Neutrophil (primary cell): ENCODE results near the gene EZR.

Experiments
- H3K27ac ChIP-seq: fragments of 200-600 bp; sonication (generic); 2 replicates; pipeline ENCODE4 v1.5.1; 2016; ENCODE audit warnings: mild to moderate bottlenecking, moderate library complexity
- H3K27me3 ChIP-seq: fragments of 200-600 bp; sonication (generic); 2 replicates; pipeline ENCODE4 v1.6.0; 2016; ENCODE audit warnings: mild to moderate bottlenecking
- H3K36me3 ChIP-seq: fragments of 200-600 bp; sonication (generic); 2 replicates; pipeline ENCODE4 v1.5.1; 2017
- H3K4me1 ChIP-seq, 2 experiments: fragments of 200-600 bp in 1 of 2; sonication (generic) in 1 of 2; 1 replicate in 1 of 2; 2 replicates in 1 of 2; pipeline versions ENCODE4 v1.5.1 to v1.6.1; 2013 to 2016; ENCODE audit warnings: low read depth in 1 of 2, low read length in 1 of 2, mild to moderate bottlenecking in 1 of 2, moderate library complexity in 1 of 2; ENCODE audit not compliant: control insufficient read depth in 1 of 2, insufficient read depth in 1 of 2
- H3K4me3 ChIP-seq, 2 experiments: fragments of 200-600 bp in 1 of 2; sonication (generic) in 1 of 2; 1 replicate in 1 of 2; 2 replicates in 1 of 2; pipeline ENCODE4 v1.5.1; 2013 to 2016; ENCODE audit warnings: low read depth in 1 of 2, low read length in 1 of 2, mild to moderate bottlenecking in 1 of 2, moderate library complexity in 1 of 2
- H3K9me3 ChIP-seq: fragments of 200-600 bp; sonication (generic); 2 replicates; pipeline ENCODE4 v1.5.1; 2016
- TF ChIP-seq, protein P1 (sequence below): fragments of 200-600 bp; sonication (generic); IDR thresholded peaks from 2 replicates; pipeline ENCODE4 v1.5.1; 2016; ENCODE audit warnings: antibody characterized with exemption

The EZR gene

GRCh38 chr6:158760618-158761250 is 58.4 kb downstream of the EZR start:
- H3K36me3 ChIP-seq: peaks cover 96% of the 10 kb centered on the region
- TF ChIP-seq, protein P1, sequence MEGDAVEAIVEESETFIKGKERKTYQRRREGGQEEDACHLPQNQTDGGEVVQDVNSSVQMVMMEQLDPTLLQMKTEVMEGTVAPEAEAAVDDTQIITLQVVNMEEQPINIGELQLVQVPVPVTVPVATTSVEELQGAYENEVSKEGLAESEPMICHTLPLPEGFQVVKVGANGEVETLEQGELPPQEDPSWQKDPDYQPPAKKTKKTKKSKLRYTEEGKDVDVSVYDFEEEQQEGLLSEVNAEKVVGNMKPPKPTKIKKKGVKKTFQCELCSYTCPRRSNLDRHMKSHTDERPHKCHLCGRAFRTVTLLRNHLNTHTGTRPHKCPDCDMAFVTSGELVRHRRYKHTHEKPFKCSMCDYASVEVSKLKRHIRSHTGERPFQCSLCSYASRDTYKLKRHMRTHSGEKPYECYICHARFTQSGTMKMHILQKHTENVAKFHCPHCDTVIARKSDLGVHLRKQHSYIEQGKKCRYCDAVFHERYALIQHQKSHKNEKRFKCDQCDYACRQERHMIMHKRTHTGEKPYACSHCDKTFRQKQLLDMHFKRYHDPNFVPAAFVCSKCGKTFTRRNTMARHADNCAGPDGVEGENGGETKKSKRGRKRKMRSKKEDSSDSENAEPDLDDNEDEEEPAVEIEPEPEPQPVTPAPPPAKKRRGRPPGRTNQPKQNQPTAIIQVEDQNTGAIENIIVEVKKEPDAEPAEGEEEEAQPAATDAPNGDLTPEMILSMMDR: no peak

GRCh38 chr6:158759966-158760617 is 59.1 kb downstream of the EZR start:
- no peaks in the 10 kb centered on the region for H3K4me1 ChIP-seq
- no peaks in the 10 kb centered on the region for H3K9me3 ChIP-seq
- H3K27me3 ChIP-seq: no peaks in the 10 kb centered on the region
- H3K27ac ChIP-seq: no peak overlapping the region
- H3K4me3 ChIP-seq: no peak overlapping the region
- peaks cover 96% of the 10 kb centered on the region for H3K36me3 ChIP-seq
- TF ChIP-seq, protein P1: no peak

More at GRCh38 chr6:158760618-158761250, 58.4 kb downstream of the EZR start:
- H3K27ac ChIP-seq: no peak overlapping the region
- no peaks in the 10 kb centered on the region for H3K9me3 ChIP-seq
- H3K4me1 ChIP-seq: no peaks in the 10 kb centered on the region
- no peak overlapping the region for H3K4me3 ChIP-seq
- H3K27me3 ChIP-seq: no peaks in the 10 kb centered on the region

DNA sequence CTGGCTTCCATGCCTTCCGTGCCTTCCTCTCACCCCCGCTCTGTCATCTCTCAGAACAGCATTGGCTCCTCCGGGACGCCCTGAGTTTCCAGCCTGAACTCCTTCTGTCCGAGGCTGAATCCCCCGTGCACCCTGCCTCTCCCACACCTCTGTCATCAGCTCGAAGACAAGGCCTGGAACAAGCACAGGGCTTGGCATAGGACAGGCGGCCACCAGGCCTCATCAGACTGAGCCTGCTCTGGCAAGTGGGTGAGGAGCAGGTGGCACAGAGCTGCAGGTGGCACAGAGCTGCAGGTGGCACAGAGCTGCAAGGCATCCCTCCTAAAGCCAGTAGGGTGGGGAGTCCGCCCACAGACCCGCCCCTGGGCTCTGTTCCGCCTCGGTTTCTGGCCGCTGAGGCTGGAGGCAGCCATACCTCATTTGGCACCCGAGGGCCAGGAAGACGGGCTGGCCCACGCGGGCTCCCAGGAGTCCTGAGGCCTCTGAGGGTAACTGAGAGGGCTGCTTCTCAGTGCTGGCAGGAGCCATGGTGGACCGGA is 60.2 kb downstream of the EZR start:
- Histone ChIP-seq H3K9me3 (no peaks in the 10 kb centered on the region), H3K36me3 (peaks cover 96% of the 10 kb centered on the region), H3K4me1 (no peaks in the 10 kb centered on the region), H3K27me3 (no peaks in the 10 kb centered on the region), H3K4me3 (no peak overlapping the region), H3K27ac (no peak overlapping the region)
- TF ChIP-seq, protein P1: no peak

- H3K27me3 ChIP-seq: no peaks in the 10 kb centered on the region
These were observed 60.7 kb downstream of the EZR start for GRCh38 chr6:158758451-158758860.

GRCh38 chr6:158757753-158758090 is 61.4 kb downstream of the EZR start:
- H3K4me1 ChIP-seq: no peaks in the 10 kb centered on the region
- H3K27me3 ChIP-seq: no peaks in the 10 kb centered on the region
- peaks cover 94% of the 10 kb centered on the region for H3K36me3 ChIP-seq
- H3K4me3 ChIP-seq: no peak overlapping the region
- H3K9me3 ChIP-seq: no peaks in the 10 kb centered on the region
- no peak overlapping the region for H3K27ac ChIP-seq
- TF ChIP-seq, protein P1: no peak

More at GRCh38 chr6:158758451-158758860, 60.7 kb downstream of the EZR start:
- TF ChIP-seq, protein P1: no peak
- Histone ChIP-seq H3K27ac (no peak overlapping the region), H3K36me3 (peaks cover 95% of the 10 kb centered on the region), H3K4me1 (no peaks in the 10 kb centered on the region), H3K4me3 (no peak overlapping the region), H3K9me3 (no peaks in the 10 kb centered on the region)
